Measurements from ENCODE around the gene MPO. TPM values are rescaled to one million over a fixed set of nuclear protein-coding genes. Genes with fewer than 3 reads are reported as not detected.
A peak's percentile ranks its signal among the peaks of the same experiment; 100 is the strongest.

Gene MPO
- total RNA-seq, 2 donors from 2014 or later: 0.09 TPM; not detected in 1

- ATAC-seq (replicated peaks in 1 of 2) (no peak), DNase-seq (no peak)
- H3K4me3 Mint-ChIP-seq: no peak overlapping the region
- no peak overlapping the region for H3K27ac Mint-ChIP-seq
- H3K4me1 Mint-ChIP-seq (ENCODE audit: low read depth): no peaks in the 10 kb centered on the region
- no peaks in the 10 kb centered on the region for H3K36me3 Mint-ChIP-seq (ENCODE audit: insufficient read depth in 2 of 2)
- no peaks in the 10 kb centered on the region for H3K9me3 Mint-ChIP-seq
- H3K27me3 Mint-ChIP-seq (ENCODE audit: low read depth): peaks cover 26% of the 10 kb centered on the region
Observed at GRCh38 chr17:58291246-58291645, 10.5 kb upstream of the MPO start.

- Mint-ChIP-seq H3K27me3 (ENCODE audit: low read depth) (peaks cover 26% of the 10 kb centered on the region), H3K9me3 (no peaks in the 10 kb centered on the region), H3K36me3 (ENCODE audit: insufficient read depth in 2 of 2) (no peaks in the 10 kb centered on the region), H3K4me1 (ENCODE audit: low read depth) (no peaks in the 10 kb centered on the region), H3K27ac (no peak overlapping the region), H3K4me3 (no peak overlapping the region)
- DNase-seq (no peak), ATAC-seq (replicated peaks in 1 of 2) (no peak)
Observed at GRCh38 chr17:58289869-58290268, 9.1 kb upstream of the MPO start.

GRCh38 chr17:58285422-58285810, 4.7 kb upstream of the MPO start:
- DNase-seq (no peak), ATAC-seq (replicated peaks in 1 of 2) (no peak)
- Mint-ChIP-seq H3K4me1 (ENCODE audit: low read depth) (no peaks in the 10 kb centered on the region), H3K4me3 (no peak overlapping the region), H3K36me3 (ENCODE audit: insufficient read depth in 2 of 2) (no peaks in the 10 kb centered on the region), H3K27ac (peak overlapping the region; percentile 87), H3K9me3 (no peaks in the 10 kb centered on the region), H3K27me3 (ENCODE audit: low read depth) (peaks cover 14% of the 10 kb centered on the region)

GRCh38 chr17:58284613-58285421, 4.1 kb upstream of the MPO start:
- DNase-seq: no peak

GRCh38 chr17:58283674-58284612, 3.2 kb upstream of the MPO start:
- ATAC-seq (replicated peaks in 1 of 2) (no peak), DNase-seq (no peak)
- peaks cover 21% of the 10 kb centered on the region for H3K27me3 Mint-ChIP-seq (ENCODE audit: low read depth)
- H3K4me1 Mint-ChIP-seq (ENCODE audit: low read depth): no peaks in the 10 kb centered on the region
- H3K36me3 Mint-ChIP-seq (ENCODE audit: insufficient read depth in 2 of 2): no peaks in the 10 kb centered on the region
- no peaks in the 10 kb centered on the region for H3K9me3 Mint-ChIP-seq
- no peak overlapping the region for H3K4me3 Mint-ChIP-seq
- H3K27ac Mint-ChIP-seq: no peak overlapping the region

More at GRCh38 chr17:58284613-58285421, 4.1 kb upstream of the MPO start:
- Mint-ChIP-seq H3K4me1 (ENCODE audit: low read depth) (no peaks in the 10 kb centered on the region), H3K27ac (peak overlapping the region; percentile 87), H3K27me3 (ENCODE audit: low read depth) (peaks cover 16% of the 10 kb centered on the region), H3K9me3 (no peaks in the 10 kb centered on the region), H3K4me3 (no peak overlapping the region), H3K36me3 (ENCODE audit: insufficient read depth in 2 of 2) (no peaks in the 10 kb centered on the region)
- no peak for ATAC-seq (replicated peaks in 1 of 2)

- DNase-seq (no peak), ATAC-seq (replicated peaks in 1 of 2) (no peak)
- Mint-ChIP-seq H3K9me3 (no peaks in the 10 kb centered on the region), H3K4me1 (ENCODE audit: low read depth) (no peaks in the 10 kb centered on the region), H3K27me3 (ENCODE audit: low read depth) (peaks cover 28% of the 10 kb centered on the region), H3K36me3 (ENCODE audit: insufficient read depth in 2 of 2) (no peaks in the 10 kb centered on the region), H3K4me3 (no peak overlapping the region), H3K27ac (no peak overlapping the region)
Observed at GRCh38 chr17:58282442-58282841, 1.7 kb upstream of the MPO start.

GRCh38 chr17:58281511-58282011, 826 bp upstream of the MPO start:
- ATAC-seq (replicated peaks in 1 of 2) (no peak), DNase-seq (no peak)
- Mint-ChIP-seq H3K4me3 (no peak overlapping the region), H3K4me1 (ENCODE audit: low read depth) (no peaks in the 10 kb centered on the region), H3K27ac (no peak overlapping the region), H3K27me3 (ENCODE audit: low read depth) (peaks cover 26% of the 10 kb centered on the region), H3K36me3 (ENCODE audit: insufficient read depth in 2 of 2) (no peaks in the 10 kb centered on the region), H3K9me3 (no peaks in the 10 kb centered on the region)

- Mint-ChIP-seq H3K4me1 (ENCODE audit: low read depth) (no peaks in the 10 kb centered on the region), H3K36me3 (ENCODE audit: insufficient read depth in 2 of 2) (no peaks in the 10 kb centered on the region), H3K9me3 (no peaks in the 10 kb centered on the region), H3K27me3 (ENCODE audit: low read depth) (peaks cover 32% of the 10 kb centered on the region), H3K4me3 (no peak overlapping the region), H3K27ac (no peak overlapping the region)
- no peak for ATAC-seq (replicated peaks in 1 of 2)
- DNase-seq: no peak
Observed at GRCh38 chr17:58279736-58280479, 827 bp downstream of the MPO start.

GRCh38 chr17:58279016-58279711, 1.6 kb downstream of the MPO start:
- H3K4me1 Mint-ChIP-seq (ENCODE audit: low read depth): no peaks in the 10 kb centered on the region
- ATAC-seq (replicated peaks in 1 of 2) (no peak), DNase-seq (no peak)
- no peak overlapping the region for H3K27ac Mint-ChIP-seq
- no peaks in the 10 kb centered on the region for H3K9me3 Mint-ChIP-seq
- no peak overlapping the region for H3K4me3 Mint-ChIP-seq
- H3K27me3 Mint-ChIP-seq (ENCODE audit: low read depth): peaks cover 32% of the 10 kb centered on the region
- H3K36me3 Mint-ChIP-seq (ENCODE audit: insufficient read depth in 2 of 2): no peaks in the 10 kb centered on the region

GRCh38 chr17:58278661-58279015, 2.1 kb downstream of the MPO start:
- ATAC-seq (replicated peaks in 1 of 2) (no peak), DNase-seq (no peak)
- H3K27me3 Mint-ChIP-seq (ENCODE audit: low read depth): peaks cover 30% of the 10 kb centered on the region
- no peaks in the 10 kb centered on the region for H3K36me3 Mint-ChIP-seq (ENCODE audit: insufficient read depth in 2 of 2)
- H3K27ac Mint-ChIP-seq: no peak overlapping the region
- no peaks in the 10 kb centered on the region for H3K4me1 Mint-ChIP-seq (ENCODE audit: low read depth)
- no peak overlapping the region for H3K4me3 Mint-ChIP-seq
- no peaks in the 10 kb centered on the region for H3K9me3 Mint-ChIP-seq

- no peak overlapping the region for H3K4me3 Mint-ChIP-seq
- ATAC-seq (replicated peaks in 1 of 2) (no peak), DNase-seq (no peak)
- H3K27me3 Mint-ChIP-seq (ENCODE audit: low read depth): peaks cover 27% of the 10 kb centered on the region
- H3K4me1 Mint-ChIP-seq (ENCODE audit: low read depth): no peaks in the 10 kb centered on the region
- no peaks in the 10 kb centered on the region for H3K36me3 Mint-ChIP-seq (ENCODE audit: insufficient read depth in 2 of 2)
- no peaks in the 10 kb centered on the region for H3K9me3 Mint-ChIP-seq
- H3K27ac Mint-ChIP-seq: no peak overlapping the region
Observed at GRCh38 chr17:58277802-58278595, 2.7 kb downstream of the MPO start.
